Prostate gland (tissue), 2 donors: ENCODE results near the gene SLC25A48. TPM values are rescaled to one million over a fixed set of nuclear protein-coding genes. Genes with fewer than 3 reads are reported as not detected.

Experiments used
- DNase-seq: peaks from one replicate; pipeline ENCODE4 v3.0.0-alpha.2; 2019; ENCODE audit warnings: low spot score
- H3K27ac ChIP-seq, 2 donors: fragments of 200-600 bp; sonication (generic); 2 replicates each; pipeline ENCODE4 v1.5.1; 2017 to 2019
- H3K27me3 ChIP-seq: fragments of 200-600 bp; sonication (generic); replicated peaks from 2 replicates; pipeline ENCODE4 v1.5.1; 2019; ENCODE audit not compliant: insufficient read depth
- H3K36me3 ChIP-seq, 2 donors: fragments of 200-600 bp; sonication (generic); 1 replicate in 1 of 2; 2 replicates in 1 of 2; pipeline versions ENCODE4 v1.5.1 to v1.8.1; 2017 to 2019
- H3K4me1 ChIP-seq: fragments of 200-600 bp; sonication (generic); replicated peaks from 2 replicates; pipeline ENCODE4 v1.5.1; 2019
- H3K4me3 ChIP-seq, 2 donors: fragments of 200-600 bp; sonication (generic); 2 replicates each; pipeline ENCODE4 v1.5.1; 2017 to 2019
- H3K9me3 ChIP-seq: fragments of 200-600 bp; sonication (generic); 2 replicates; pipeline ENCODE4 v1.5.1; 2017
- CTCF ChIP-seq, 4 experiments: fragments of 200-600 bp in 2 of 4; fragments of 450-650 bp in 2 of 4; sonication (generic) in 2 of 4; IDR thresholded peaks; 1 replicate in 3 of 4; 2 replicates in 1 of 4; pipeline ENCODE4 v1.5.1; 2016 to 2019; ENCODE audit warnings: antibody characterized with exemption in 4 of 4, mild to moderate bottlenecking in 2 of 4, moderate library complexity in 2 of 4
- POLR2A ChIP-seq: fragments of 450-650 bp; IDR thresholded peaks from one replicate; pipeline ENCODE4 v1.6.1; 2016; ENCODE audit warnings: antibody characterized with exemption, mild to moderate bottlenecking
- POLR2AphosphoS5 ChIP-seq: sonication (generic); formaldehyde crosslinking; IDR thresholded peaks from one replicate; pipeline ENCODE4 v1.6.1; 2017; ENCODE audit warnings: antibody characterized with exemption
- WGBS: methylation state at CpG from one replicate; pipeline ENCODE4 v1.1.5; 2018; 5-methylcytosine and 5-hydroxymethylcytosine counted together
- intact Hi-C: fragments of 100-400 bp; cut with DNase I; formaldehyde crosslinking; loops from one replicate; pipeline ENCODE4 v1.14.2; 2022
- total RNA-seq, 2 donors: library from RNA; depleted of rRNA; stranded (reverse); fragments of >200 nt; gene quantifications; one replicate each; pipeline ENCODE4 v1.1.0, GENCODE V29; 2016

The SLC25A48 gene
- total RNA-seq, 2 donors from 2014 or later: 0.77 to 0.85 TPM

- Histone ChIP-seq H3K9me3 (no peaks in the 10 kb centered on the region), H3K4me1 (no peaks in the 10 kb centered on the region), H3K4me3 (no peak overlapping the region), H3K27me3 (no peaks in the 10 kb centered on the region), H3K36me3 (no peaks in the 10 kb centered on the region), H3K27ac (no peak overlapping the region)
- TF ChIP-seq POLR2A (no peak), CTCF (IDR thresholded peaks at IDR 0.05) (no peak), POLR2AphosphoS5 (no peak)
- no peak for DNase-seq
- WGBS: 100% methylated on average over 1 of the region's 1 CpG
- intact Hi-C loops: no loop called here
Observed at GRCh38 chr5:135847976-135848375, 13.5 kb downstream of the SLC25A48 start.

GRCh38 chr5:135850231-135850630 lies 15.8 kb downstream of the SLC25A48 start:
- intact Hi-C loops: no loop called here

GRCh38 chr5:135850671-135851070 lies 16.2 kb downstream of the SLC25A48 start:
- 98% methylated on average over 6 of the region's 6 CpGs for WGBS
- intact Hi-C loops: no loop called here
- no peak overlapping the region for H3K4me3 ChIP-seq
- no peak overlapping the region for H3K27ac ChIP-seq
- H3K4me1 ChIP-seq: no peaks in the 10 kb centered on the region
- no peaks in the 10 kb centered on the region for H3K27me3 ChIP-seq
- TF ChIP-seq CTCF (IDR thresholded peaks at IDR 0.05): no peak
- TF ChIP-seq POLR2A: no peak
- TF ChIP-seq POLR2AphosphoS5: no peak
- DNase-seq: no peak
- H3K9me3 ChIP-seq: no peaks in the 10 kb centered on the region
- H3K36me3 ChIP-seq: no peaks in the 10 kb centered on the region

More at GRCh38 chr5:135850231-135850630, 15.8 kb downstream of the SLC25A48 start:
- Histone ChIP-seq H3K36me3 (no peaks in the 10 kb centered on the region), H3K4me3 (no peak overlapping the region), H3K27ac (no peak overlapping the region), H3K4me1 (no peaks in the 10 kb centered on the region), H3K27me3 (no peaks in the 10 kb centered on the region), H3K9me3 (no peaks in the 10 kb centered on the region)
- 94% methylated on average over 9 of the region's 9 CpGs for WGBS
- DNase-seq: no peak
- TF ChIP-seq POLR2AphosphoS5 (no peak), CTCF (IDR thresholded peaks at IDR 0.05) (no peak), POLR2A (no peak)

GRCh38 chr5:135851186-135851914 lies 16.9 kb downstream of the SLC25A48 start:
- intact Hi-C loops: no loop called here
- H3K4me1 ChIP-seq: no peaks in the 10 kb centered on the region
- no peaks in the 10 kb centered on the region for H3K36me3 ChIP-seq
- no peak overlapping the region for H3K4me3 ChIP-seq
- no peaks in the 10 kb centered on the region for H3K27me3 ChIP-seq
- DNase-seq: no peak
- no peaks in the 10 kb centered on the region for H3K9me3 ChIP-seq
- TF ChIP-seq POLR2AphosphoS5 (no peak), POLR2A (no peak)
- WGBS: 84% methylated on average over 24 of the region's 24 CpGs
- no peak overlapping the region for H3K27ac ChIP-seq

- intact Hi-C loops: no loop called here
- Histone ChIP-seq H3K9me3 (no peaks in the 10 kb centered on the region), H3K4me3 (no peak overlapping the region), H3K4me1 (no peaks in the 10 kb centered on the region), H3K27me3 (no peaks in the 10 kb centered on the region), H3K27ac (no peak overlapping the region), H3K36me3 (no peaks in the 10 kb centered on the region)
- WGBS: 92% methylated on average over 31 of the region's 34 CpGs
- no peak for DNase-seq
- TF ChIP-seq POLR2A: no peak
- TF ChIP-seq POLR2AphosphoS5: no peak
- TF ChIP-seq CTCF (IDR thresholded peaks at IDR 0.05): no peak
Observed at GRCh38 chr5:135851915-135852845, 17.7 kb downstream of the SLC25A48 start.
